AG04450 (cell line): ENCODE results near the gene TP53I11. TPM values are rescaled to one million over a fixed set of nuclear protein-coding genes. Genes with fewer than 3 reads are reported as not detected.

Experiments used
- CTCF ChIA-PET: fragments of 300-600, 350-600 bp; formaldehyde crosslinking; extraction: SDS; loops from one replicate; lab custom pipeline; 2022; ENCODE audit warnings: antibody characterized with exemption, inconsistent platforms; lab: Charles Lee
- POLR2A ChIA-PET: fragments of 350-600 bp; formaldehyde crosslinking; extraction: SDS; loops from one replicate; lab custom pipeline; 2021; ENCODE audit warnings: antibody characterized with exemption, inconsistent platforms; lab: Yijun Ruan, JAX
- DNase-seq: peaks from one replicate; pipeline ENCODE4 v3.0.0-alpha.2; 2011; ENCODE audit warnings: low read depth, low spot score
- H3K27ac ChIP-seq: one replicate; pipeline ENCODE4 v1.5.1; 2012; ENCODE audit warnings: low read depth, low read length, control low read depth
- H3K27me3 ChIP-seq: one replicate; pipeline ENCODE4 v1.6.0; 2012; ENCODE audit warnings: low read length; ENCODE audit not compliant: control insufficient read depth, insufficient read depth
- H3K4me3 ChIP-seq: 2 replicates; pipeline ENCODE4 v1.5.1; 2011; ENCODE audit warnings: mild to moderate bottlenecking, low read depth, low read length, control low read depth
- H3K9me3 ChIP-seq: 2 replicates; pipeline ENCODE4 v1.5.1; 2012; ENCODE audit warnings: low read length; ENCODE audit not compliant: control insufficient read depth, insufficient read depth
- CTCF ChIP-seq: IDR thresholded peaks from 2 replicates; pipeline ENCODE4 v1.5.1; 2011; ENCODE audit warnings: low read depth, low read length, control low read depth, inconsistent platforms
- polyA plus RNA-seq: library from polyadenylated mRNA; depleted of rRNA; stranded (reverse); fragments of >200 nt; gene quantifications from 2 replicates; pipeline ENCODE4 v1.2.3, GENCODE V29; 2011

The TP53I11 gene
- polyA plus RNA-seq, 1 experiment: 6.3 TPM

GRCh38 chr11:44911029-44911814 is 39.5 kb downstream of the TP53I11 start:
- Histone ChIP-seq H3K27me3 (peaks cover 13% of the 10 kb centered on the region), H3K9me3 (no peaks in the 10 kb centered on the region), H3K4me3 (no peak overlapping the region), H3K27ac (no peak overlapping the region)
- CTCF ChIA-PET: interaction anchor here (0.6 to 4.2 kb wide), 65 partner anchors 9 to 883 kb away, joined by 3 to 230 read pairs (median 5); no protein-coding TSS in a partner anchor
- TF ChIP-seq CTCF: peak; percentile 75
- POLR2A ChIA-PET: no interaction called here
- peak; percentile 59 for DNase-seq

- Histone ChIP-seq H3K4me3 (no peak overlapping the region), H3K27ac (no peak overlapping the region), H3K9me3 (no peaks in the 10 kb centered on the region), H3K27me3 (peaks cover 9% of the 10 kb centered on the region)
- TF ChIP-seq CTCF: no peak
- DNase-seq: no peak
- ChIA-PET CTCF (interaction anchor here (0.6 to 4.2 kb wide), 29 partner anchors 12 to 358 kb away, joined by 3 to 230 read pairs (median 8); no protein-coding TSS in a partner anchor), POLR2A (no interaction called here)
These were observed 40.1 kb downstream of the TP53I11 start for GRCh38 chr11:44910591-44910990.

GRCh38 chr11:44909557-44909956 is 41.1 kb downstream of the TP53I11 start:
- Histone ChIP-seq H3K27ac (no peak overlapping the region), H3K9me3 (no peaks in the 10 kb centered on the region), H3K27me3 (peaks cover 7% of the 10 kb centered on the region), H3K4me3 (no peak overlapping the region)
- CTCF ChIA-PET: interaction anchor here (1.1 to 4.2 kb wide), 4 partner anchors 15 to 292 kb away, joined by 3 to 230 read pairs (median 8); no protein-coding TSS in a partner anchor
- POLR2A ChIA-PET: no interaction called here
- no peak for DNase-seq
- TF ChIP-seq CTCF: no peak

- CTCF ChIA-PET: interaction anchor here (1.8 to 2.6 kb wide), 2 partner anchors 12 to 285 kb away, joined by 9 to 10 read pairs; no protein-coding TSS in a partner anchor
- no peak for TF ChIP-seq CTCF
- Histone ChIP-seq H3K27ac (no peak overlapping the region), H3K9me3 (no peaks in the 10 kb centered on the region), H3K27me3 (peaks cover 15% of the 10 kb centered on the region), H3K4me3 (no peak overlapping the region)
- POLR2A ChIA-PET: no interaction called here
- no peak for DNase-seq
These were observed 44.0 kb downstream of the TP53I11 start for GRCh38 chr11:44906649-44907048.
